Renal cortical epithelial cell (primary cell): ENCODE measurements around the gene EPB41L2. TPM values are rescaled to one million over a fixed set of nuclear protein-coding genes. Genes with fewer than 3 reads are reported as not detected.
A peak's percentile ranks its signal among the peaks of the same experiment; 100 is the strongest.

ENCODE experiments used
- DNase-seq: peaks from one replicate; pipeline ENCODE4 v3.0.0-alpha.2; 2011; ENCODE audit warnings: low read depth
- total RNA-seq: library from RNA; depleted of rRNA; stranded (reverse); fragments of >200 nt; gene quantifications from 2 replicates; pipeline ENCODE4 v1.2.3, GENCODE V29; 2014

The EPB41L2 gene
- total RNA-seq, 1 donor from 2014 or later = 78.7 TPM

- no peak for DNase-seq
These were observed 192.7 kb downstream of the EPB41L2 start for GRCh38 chr6:130870179-130870880.

- no peak for DNase-seq
These were observed 193.4 kb downstream of the EPB41L2 start for GRCh38 chr6:130869681-130870080.

GRCh38 chr6:130865793-130866192, 197.3 kb downstream of the EPB41L2 start:
- no peak for DNase-seq

GRCh38 chr6:130864344-130864743, 198.7 kb downstream of the EPB41L2 start:
- DNase-seq = no peak

GRCh38 chr6:130863415-130864230, 199.4 kb downstream of the EPB41L2 start:
- no peak for DNase-seq

GRCh38 chr6:130862370-130862769, 200.7 kb downstream of the EPB41L2 start:
- no peak for DNase-seq

- DNase-seq = no peak
These were observed 203.7 kb downstream of the EPB41L2 start for GRCh38 chr6:130859161-130859867.

- no peak for DNase-seq
These were observed 204.4 kb downstream of the EPB41L2 start for GRCh38 chr6:130858498-130859160.

- no peak for DNase-seq
These were observed 205.0 kb downstream of the EPB41L2 start for GRCh38 chr6:130858054-130858453.

- DNase-seq = no peak
These were observed 209.4 kb downstream of the EPB41L2 start for GRCh38 chr6:130853555-130854183.

GRCh38 chr6:130852844-130853554, 210.0 kb downstream of the EPB41L2 start:
- no peak for DNase-seq

GRCh38 chr6:130851026-130851425, 212.0 kb downstream of the EPB41L2 start:
- DNase-seq = peak; percentile 4

- no peak for DNase-seq
These were observed 213.5 kb downstream of the EPB41L2 start for GRCh38 chr6:130849594-130849993.

- DNase-seq = no peak
These were observed 214.1 kb downstream of the EPB41L2 start for GRCh38 chr6:130848945-130849344.

GRCh38 chr6:130847001-130847910, 215.8 kb downstream of the EPB41L2 start:
- DNase-seq = no peak

- no peak for DNase-seq
These were observed 216.5 kb downstream of the EPB41L2 start for GRCh38 chr6:130846501-130846900.

- DNase-seq = peak; percentile 26
These were observed 219.3 kb downstream of the EPB41L2 start for GRCh38 chr6:130843575-130844320.

GRCh38 chr6:130841128-130841728, 221.8 kb downstream of the EPB41L2 start:
- DNase-seq = no peak

GRCh38 chr6:130840050-130840449, 223.0 kb downstream of the EPB41L2 start:
- peak; percentile 22 for DNase-seq
